PC-3 (cell line): ENCODE measurements around the gene MED15.

Source experiments
- CTCF ChIP-seq: fragments of 300-600 bp; sonication (generic); conservative IDR thresholded peaks from 2 replicates; pipeline ENCODE4 v1.5.1; 2017; ENCODE audit warnings: antibody characterized with exemption, low read depth, mild to moderate bottlenecking, low read length
- EZH2phosphoT487 ChIP-seq: fragments of 300-600 bp; sonication (generic); IDR thresholded peaks from 2 replicates; pipeline ENCODE4 v1.6.1; 2018; ENCODE audit warnings: mild to moderate bottlenecking, antibody characterized with exemption, low read length, borderline replicate concordance

DNA sequence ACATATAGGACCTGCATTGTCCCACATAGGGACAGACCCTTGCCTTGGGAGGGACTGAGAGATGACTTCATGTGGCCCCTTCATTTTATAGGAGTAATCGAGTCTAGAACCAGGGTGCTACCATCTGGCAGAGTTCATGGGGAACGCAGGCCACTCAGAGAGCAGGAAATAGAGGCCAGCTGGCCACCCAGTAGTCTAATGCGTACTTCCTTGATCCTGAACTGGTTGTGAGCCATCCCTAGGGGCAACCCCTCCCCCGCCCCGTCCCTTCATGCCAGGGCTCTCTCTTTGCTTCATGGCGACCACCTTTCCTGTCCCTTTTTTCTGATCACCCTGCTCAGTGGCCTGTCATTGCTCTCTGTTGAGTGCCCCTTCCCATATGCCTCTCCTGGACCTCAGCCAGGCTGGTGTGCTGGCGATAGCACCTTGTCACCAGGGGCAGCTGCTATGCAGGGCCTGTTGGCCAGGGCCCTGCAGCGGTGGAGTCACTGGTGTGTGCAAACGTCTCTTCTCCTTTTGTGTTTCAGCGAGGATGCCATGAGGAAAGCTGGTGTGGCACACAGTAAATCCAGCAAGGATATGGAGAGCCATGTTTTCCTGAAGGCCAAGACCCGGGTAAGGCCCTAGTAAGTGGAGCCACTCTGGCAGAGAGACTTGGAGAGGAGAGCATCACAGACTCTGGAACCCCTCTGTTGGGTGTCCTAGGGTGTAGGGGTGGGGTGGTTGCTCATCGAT is 29.3 kb downstream of the MED15 start:
- TF ChIP-seq EZH2phosphoT487 (no peak), CTCF (no peak)
